IPS DF 6.9 (cell line): ENCODE data around the gene TSPO.

Experiments
- DNase-seq: peaks from one replicate; pipeline ENCODE4 v3.0.0-alpha.2; 2013; ENCODE audit warnings: low read depth, low spot score
- H3K27ac ChIP-seq: one replicate; pipeline ENCODE4 v1.5.1; 2013; ENCODE audit warnings: low read length, control low read depth
- H3K27me3 ChIP-seq: 2 replicates; pipeline ENCODE4 v1.6.1; 2013; ENCODE audit warnings: mild to moderate bottlenecking, low read length; ENCODE audit not compliant: control insufficient read depth, insufficient read depth
- H3K36me3 ChIP-seq: 2 replicates; pipeline ENCODE4 v1.6.1; 2013; ENCODE audit warnings: low read length; ENCODE audit not compliant: control insufficient read depth, insufficient read depth
- H3K4me1 ChIP-seq: 2 replicates; pipeline ENCODE4 v1.6.1; 2013; ENCODE audit warnings: low read length; ENCODE audit not compliant: control insufficient read depth, insufficient read depth
- H3K4me3 ChIP-seq: 2 replicates; pipeline ENCODE4 v1.5.1; 2013; ENCODE audit warnings: mild to moderate bottlenecking, low read length
- H3K9me3 ChIP-seq: 2 replicates; pipeline ENCODE4 v1.6.1; 2013; ENCODE audit warnings: low read length, inconsistent platforms; ENCODE audit not compliant: control insufficient read depth, insufficient read depth
- WGBS: extraction: QIAGEN DNeasy Blood & Tissue Kit; methylation state at CpG from one replicate; pipeline ENCODE4 v1.1.7; 2013; ENCODE audit warnings: mixed read lengths, missing lambda C conversion rate; ENCODE audit not compliant: insufficient read length, insufficient coverage; 5-methylcytosine and 5-hydroxymethylcytosine counted together

TSPO gene

DNA sequence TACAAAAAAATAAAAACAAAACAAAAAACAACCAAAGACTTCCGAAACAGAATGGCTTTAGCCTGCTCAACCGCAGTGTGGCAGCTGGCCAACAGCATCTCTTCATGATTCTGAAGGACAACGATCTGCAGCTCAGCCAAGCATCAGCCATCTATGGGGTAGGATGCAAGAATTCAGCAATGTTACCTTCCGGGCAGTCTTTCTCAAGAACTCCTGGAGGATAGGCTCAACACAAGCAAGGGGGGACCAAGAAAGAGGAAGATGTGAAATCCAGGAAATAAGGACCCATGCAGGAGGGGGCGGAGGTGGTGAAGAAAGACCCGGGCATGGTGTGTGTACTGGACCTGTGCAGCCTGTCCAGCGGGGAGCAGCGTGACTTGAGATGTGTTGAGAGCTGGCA lies 3.5 kb upstream of the TSPO start:
- H3K36me3 ChIP-seq: no peaks in the 10 kb centered on the region
- H3K4me1 ChIP-seq: peaks cover 3% of the 10 kb centered on the region; the same call in 1 of the 2 replicates
- H3K27me3 ChIP-seq: no peaks in the 10 kb centered on the region; the same call in 1 of the 2 replicates
- no peaks in the 10 kb centered on the region for H3K9me3 ChIP-seq
- DNase-seq: no peak
- WGBS: no CpG with 5 or more reads among the region's 8 CpGs
- no peak overlapping the region for H3K4me3 ChIP-seq
- no peak overlapping the region for H3K27ac ChIP-seq

- H3K4me1 ChIP-seq: peaks cover 3% of the 10 kb centered on the region; the same call in 1 of the 2 replicates
- no CpG with 5 or more reads among the region's 6 CpGs for WGBS
- no peaks in the 10 kb centered on the region; the same call in 1 of the 2 replicates for H3K27me3 ChIP-seq
- no peak for DNase-seq
- H3K4me3 ChIP-seq: no peak overlapping the region
- H3K27ac ChIP-seq: no peak overlapping the region
- no peaks in the 10 kb centered on the region for H3K36me3 ChIP-seq
- H3K9me3 ChIP-seq: no peaks in the 10 kb centered on the region
Measured at GRCh38 chr22:43148581-43148980, 2.8 kb upstream of the TSPO start.

- no peak for DNase-seq
- H3K27me3 ChIP-seq: no peaks in the 10 kb centered on the region; the same call in 1 of the 2 replicates
- H3K4me1 ChIP-seq: peaks cover 3% of the 10 kb centered on the region; the same call in 1 of the 2 replicates
- no peak overlapping the region for H3K27ac ChIP-seq
- no peaks in the 10 kb centered on the region for H3K36me3 ChIP-seq
- WGBS: no CpG with 5 or more reads among the region's 15 CpGs
- peak overlapping the region; percentile 48; the same call in 1 of the 2 replicates for H3K4me3 ChIP-seq
- no peaks in the 10 kb centered on the region for H3K9me3 ChIP-seq
Measured at GRCh38 chr22:43150731-43151206, 590 bp upstream of the TSPO start.

GRCh38 chr22:43152003-43152356 lies 621 bp downstream of the TSPO start:
- no peak overlapping the region for H3K27ac ChIP-seq
- WGBS: no CpG with 5 or more reads among the region's 18 CpGs
- no peaks in the 10 kb centered on the region for H3K9me3 ChIP-seq
- no peaks in the 10 kb centered on the region for H3K36me3 ChIP-seq
- H3K4me1 ChIP-seq: peaks cover 3% of the 10 kb centered on the region; the same call in 1 of the 2 replicates
- H3K4me3 ChIP-seq: peak overlapping the region; percentile 48; the same call in 1 of the 2 replicates
- no peaks in the 10 kb centered on the region; the same call in 1 of the 2 replicates for H3K27me3 ChIP-seq
- no peak for DNase-seq

DNA sequence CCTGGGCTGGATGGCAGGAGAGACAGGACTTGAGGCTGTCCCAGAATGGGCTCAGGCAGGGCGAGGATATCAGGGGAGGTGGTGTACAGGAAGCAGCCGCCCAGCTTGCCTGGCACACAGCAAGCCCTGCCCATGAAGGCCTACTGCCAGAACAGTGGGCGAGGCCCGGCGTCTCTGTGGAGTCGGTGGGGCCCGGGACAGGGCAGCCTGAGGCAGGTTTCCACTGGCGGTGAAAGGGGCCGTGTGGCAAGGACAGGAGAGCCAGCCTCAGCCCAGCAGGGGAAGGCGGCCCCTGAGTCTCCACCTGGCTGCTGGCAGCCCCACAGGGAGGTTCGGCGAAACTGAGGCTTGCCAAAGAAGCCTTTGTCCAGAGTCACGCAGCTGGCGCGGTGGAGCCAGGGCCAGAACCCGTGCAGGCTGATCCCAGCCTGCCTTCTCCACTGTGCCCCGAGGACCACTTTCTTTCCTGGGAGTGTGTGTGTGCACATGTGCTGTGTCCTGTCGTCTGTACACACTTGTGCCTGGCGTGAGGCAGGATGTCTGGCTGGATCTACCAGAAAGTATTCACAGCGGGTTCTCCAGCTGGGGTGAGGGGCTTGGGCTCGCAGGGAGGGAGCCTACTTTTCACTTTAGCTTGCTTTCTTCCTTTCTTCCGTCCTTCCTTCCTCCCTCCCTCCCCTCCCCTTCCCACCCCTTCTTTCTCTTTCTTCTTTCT lies 1.2 kb downstream of the TSPO start:
- Histone ChIP-seq H3K36me3 (no peaks in the 10 kb centered on the region), H3K27me3 (no peaks in the 10 kb centered on the region; the same call in 1 of the 2 replicates), H3K4me1 (peaks cover 3% of the 10 kb centered on the region; the same call in 1 of the 2 replicates), H3K4me3 (peak overlapping the region; percentile 48; the same call in 1 of the 2 replicates), H3K27ac (no peak overlapping the region), H3K9me3 (no peaks in the 10 kb centered on the region)
- no peak for DNase-seq
- no CpG with 5 or more reads among the region's 22 CpGs for WGBS

DNA sequence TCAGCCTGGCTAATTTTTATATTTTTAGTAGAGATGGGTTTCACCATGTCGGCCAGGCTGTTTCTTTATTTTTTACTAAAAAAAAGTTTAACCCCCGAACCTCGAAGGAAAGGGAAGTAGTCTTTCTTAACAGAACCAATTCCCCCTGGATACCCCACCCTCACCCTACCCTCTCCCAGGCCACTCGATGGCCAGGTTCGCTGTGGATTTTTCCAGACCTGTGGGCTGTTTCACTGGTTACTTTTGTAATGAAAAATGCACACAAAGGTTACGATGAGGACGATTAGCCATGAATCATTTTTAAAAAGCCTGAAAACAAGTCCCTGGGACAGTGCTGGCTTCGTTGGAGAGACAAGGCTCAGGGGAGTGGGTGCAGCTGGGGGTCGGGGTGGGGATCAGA lies 2.5 kb downstream of the TSPO start:
- Histone ChIP-seq H3K27ac (no peak overlapping the region), H3K36me3 (no peaks in the 10 kb centered on the region), H3K27me3 (no peaks in the 10 kb centered on the region; the same call in 1 of the 2 replicates), H3K4me3 (no peak overlapping the region), H3K9me3 (no peaks in the 10 kb centered on the region), H3K4me1 (peaks cover 3% of the 10 kb centered on the region; the same call in 1 of the 2 replicates)
- no CpG with 5 or more reads among the region's 9 CpGs for WGBS
- no peak for DNase-seq

- WGBS: no CpG with 5 or more reads among the region's 27 CpGs
Measured at GRCh38 chr22:43154887-43155536, 3.7 kb downstream of the TSPO start.

DNA sequence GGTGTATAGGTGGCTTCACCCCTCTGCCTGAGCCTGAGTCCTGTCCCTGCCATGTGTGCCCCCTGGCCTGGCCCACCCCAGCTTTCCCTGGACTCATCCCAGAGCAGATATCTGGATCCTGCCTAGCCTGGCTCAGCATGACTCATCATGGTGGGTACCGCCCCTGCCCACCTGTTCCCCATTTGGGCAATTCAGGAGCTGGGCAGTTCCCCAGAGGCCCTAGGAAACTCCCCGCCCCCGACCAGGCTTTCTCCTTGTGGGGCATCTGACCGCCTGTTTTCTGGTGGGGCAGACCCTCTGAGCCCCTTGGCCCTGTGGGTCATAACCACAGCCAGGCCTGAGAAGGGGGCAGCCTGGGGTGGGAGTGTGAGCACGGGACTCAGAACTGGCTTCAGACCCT lies 4.4 kb downstream of the TSPO start:
- no peak overlapping the region for H3K27ac ChIP-seq
- H3K4me3 ChIP-seq: no peak overlapping the region
- no peak for DNase-seq
- WGBS: no CpG with 5 or more reads among the region's 5 CpGs
- no peaks in the 10 kb centered on the region for H3K36me3 ChIP-seq
- no peaks in the 10 kb centered on the region for H3K9me3 ChIP-seq
- H3K4me1 ChIP-seq: peaks cover 3% of the 10 kb centered on the region; the same call in 1 of the 2 replicates
- H3K27me3 ChIP-seq: no peaks in the 10 kb centered on the region; the same call in 1 of the 2 replicates

More at GRCh38 chr22:43154887-43155536, 3.7 kb downstream of the TSPO start:
- Histone ChIP-seq H3K36me3 (no peaks in the 10 kb centered on the region), H3K4me1 (peaks cover 3% of the 10 kb centered on the region; the same call in 1 of the 2 replicates), H3K4me3 (no peak overlapping the region), H3K9me3 (no peaks in the 10 kb centered on the region), H3K27me3 (no peaks in the 10 kb centered on the region; the same call in 1 of the 2 replicates), H3K27ac (no peak overlapping the region)
- no peak for DNase-seq

GRCh38 chr22:43156413-43156812 lies 5.1 kb downstream of the TSPO start:
- H3K4me1 ChIP-seq: peaks cover 3% of the 10 kb centered on the region; the same call in 1 of the 2 replicates
- no peaks in the 10 kb centered on the region; the same call in 1 of the 2 replicates for H3K27me3 ChIP-seq
- H3K36me3 ChIP-seq: no peaks in the 10 kb centered on the region
- no peak for DNase-seq
- H3K4me3 ChIP-seq: no peak overlapping the region
- H3K27ac ChIP-seq: no peak overlapping the region
- WGBS: no CpG with 5 or more reads among the region's 12 CpGs
- no peaks in the 10 kb centered on the region for H3K9me3 ChIP-seq

DNA sequence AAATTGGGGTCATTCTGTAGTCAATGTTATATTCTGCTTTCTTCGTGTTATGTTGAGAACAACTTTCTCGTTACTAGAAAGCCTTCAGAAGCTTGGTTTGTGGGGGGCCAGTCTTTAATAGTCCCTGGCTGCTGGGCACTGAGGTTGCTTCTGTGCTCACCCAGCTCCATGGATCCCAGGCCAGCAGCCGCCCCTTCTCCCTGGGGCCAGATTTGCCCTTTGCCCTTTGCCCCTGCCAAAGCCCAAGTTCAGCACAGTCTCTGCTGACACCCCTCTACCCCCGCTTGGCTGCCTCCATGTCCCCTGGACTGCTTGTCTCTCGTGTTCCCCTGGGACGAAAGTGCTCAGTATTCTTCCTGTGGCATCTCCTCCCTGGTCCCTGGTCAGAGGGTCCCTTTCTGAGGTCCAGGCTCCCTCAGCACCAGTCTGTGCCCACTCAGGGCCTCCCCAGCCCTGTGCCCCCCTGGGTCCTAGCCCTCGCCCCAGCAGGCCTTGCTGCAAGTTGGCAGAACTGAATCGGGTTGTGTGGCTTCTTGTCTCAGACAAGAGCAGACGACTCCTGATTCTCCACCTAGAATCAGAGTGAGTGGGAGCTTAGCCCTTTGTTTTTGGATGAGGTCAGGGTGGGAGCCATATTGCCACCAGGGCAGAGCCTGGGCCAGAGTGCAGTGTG lies 6.7 kb downstream of the TSPO start:
- Histone ChIP-seq H3K27me3 (no peaks in the 10 kb centered on the region), H3K9me3 (no peaks in the 10 kb centered on the region), H3K27ac (no peak overlapping the region), H3K4me1 (no peaks in the 10 kb centered on the region), H3K4me3 (no peak overlapping the region), H3K36me3 (no peaks in the 10 kb centered on the region)
- no CpG with 5 or more reads among the region's 9 CpGs for WGBS
- DNase-seq: no peak
